Measurements from ENCODE around the gene HOXC4.

DNA sequence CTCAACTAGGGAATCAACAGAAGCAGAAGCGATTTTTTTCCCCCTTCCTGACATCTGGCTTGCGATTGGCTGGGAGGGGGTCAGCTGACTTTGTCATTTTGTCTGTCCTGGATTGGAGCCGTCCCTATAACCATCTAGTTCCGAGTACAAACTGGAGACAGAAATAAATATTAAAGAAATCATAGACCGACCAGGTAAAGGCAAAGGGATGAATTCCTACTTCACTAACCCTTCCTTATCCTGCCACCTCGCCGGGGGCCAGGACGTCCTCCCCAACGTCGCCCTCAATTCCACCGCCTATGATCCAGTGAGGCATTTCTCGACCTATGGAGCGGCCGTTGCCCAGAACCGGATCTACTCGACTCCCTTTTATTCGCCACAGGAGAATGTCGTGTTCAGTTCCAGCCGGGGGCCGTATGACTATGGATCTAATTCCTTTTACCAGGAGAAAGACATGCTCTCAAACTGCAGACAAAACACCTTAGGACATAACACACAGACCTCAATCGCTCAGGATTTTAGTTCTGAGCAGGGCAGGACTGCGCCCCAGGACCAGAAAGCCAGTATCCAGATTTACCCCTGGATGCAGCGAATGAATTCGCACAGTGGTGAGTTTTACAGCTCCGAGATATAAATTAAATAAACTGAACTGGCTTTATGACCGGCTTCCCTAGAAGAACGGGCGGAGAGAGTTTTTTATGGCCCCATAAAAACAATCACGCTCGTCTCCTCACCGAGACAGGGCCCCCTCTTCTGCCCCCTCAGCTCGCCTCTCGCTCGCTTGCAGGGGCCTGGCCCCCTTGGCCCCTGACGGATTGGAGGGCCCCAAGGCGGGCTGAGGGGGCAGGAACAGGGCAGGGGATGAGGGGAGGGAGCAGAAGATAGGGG lies 25.1 kb upstream of the HOXC4 start, which contains the start of gene HOXC6:
- TF ChIP-seq ZBTB8A (tag by site-specific recombination; IDR thresholded peaks at IDR 0.05) (peak; percentile 88), ZBTB1 (tag by site-specific recombination; IDR thresholded peaks at IDR 0.05) (no peak)

All from HEK293 (cell line).